ENCODE measurements around the gene CLDN10.

CLDN10 gene

GRCh38 chr13:95603887-95604555 is 51.5 kb downstream of the CLDN10 start:
- DNase-seq = no peak

- no peak for DNase-seq
These were observed 52.0 kb downstream of the CLDN10 start for GRCh38 chr13:95604556-95604915.

- no peak for DNase-seq
These were observed 53.1 kb downstream of the CLDN10 start for GRCh38 chr13:95605448-95606125.

GRCh38 chr13:95607366-95607765 is 54.8 kb downstream of the CLDN10 start:
- DNase-seq = no peak

- DNase-seq = no peak
These were observed 56.3 kb downstream of the CLDN10 start for GRCh38 chr13:95608640-95609323.

DNA sequence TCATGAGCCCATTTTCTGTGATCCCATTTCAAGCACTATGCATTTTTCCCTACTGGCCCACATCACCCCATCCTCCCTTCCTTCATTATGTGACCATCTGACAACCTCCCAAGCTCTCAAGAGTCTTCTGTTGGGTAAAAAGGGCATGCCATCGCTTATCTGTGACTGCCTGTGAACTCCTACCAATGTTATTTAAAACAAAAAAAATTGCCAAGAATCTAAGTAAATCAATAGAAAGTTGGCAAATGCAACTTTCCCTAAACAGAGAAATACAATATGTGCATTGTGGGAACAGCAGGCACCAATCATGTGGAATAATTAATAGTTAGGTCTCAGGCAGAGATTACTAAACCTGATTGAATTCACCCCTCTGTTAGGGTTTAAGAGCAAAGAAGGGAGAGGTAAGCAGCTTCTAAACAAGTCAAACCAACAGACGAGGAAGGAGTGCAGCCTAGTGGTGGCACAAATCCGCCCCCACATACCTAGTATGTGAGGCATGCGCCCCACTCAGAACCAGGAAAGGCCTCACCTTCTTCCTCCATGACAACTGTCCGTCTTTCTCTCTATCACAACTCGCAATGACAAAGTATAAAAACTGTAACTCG is 62.2 kb downstream of the CLDN10 start:
- DNase-seq = no peak

GRCh38 chr13:95615539-95615938 is 63.0 kb downstream of the CLDN10 start:
- no peak for DNase-seq

DNA sequence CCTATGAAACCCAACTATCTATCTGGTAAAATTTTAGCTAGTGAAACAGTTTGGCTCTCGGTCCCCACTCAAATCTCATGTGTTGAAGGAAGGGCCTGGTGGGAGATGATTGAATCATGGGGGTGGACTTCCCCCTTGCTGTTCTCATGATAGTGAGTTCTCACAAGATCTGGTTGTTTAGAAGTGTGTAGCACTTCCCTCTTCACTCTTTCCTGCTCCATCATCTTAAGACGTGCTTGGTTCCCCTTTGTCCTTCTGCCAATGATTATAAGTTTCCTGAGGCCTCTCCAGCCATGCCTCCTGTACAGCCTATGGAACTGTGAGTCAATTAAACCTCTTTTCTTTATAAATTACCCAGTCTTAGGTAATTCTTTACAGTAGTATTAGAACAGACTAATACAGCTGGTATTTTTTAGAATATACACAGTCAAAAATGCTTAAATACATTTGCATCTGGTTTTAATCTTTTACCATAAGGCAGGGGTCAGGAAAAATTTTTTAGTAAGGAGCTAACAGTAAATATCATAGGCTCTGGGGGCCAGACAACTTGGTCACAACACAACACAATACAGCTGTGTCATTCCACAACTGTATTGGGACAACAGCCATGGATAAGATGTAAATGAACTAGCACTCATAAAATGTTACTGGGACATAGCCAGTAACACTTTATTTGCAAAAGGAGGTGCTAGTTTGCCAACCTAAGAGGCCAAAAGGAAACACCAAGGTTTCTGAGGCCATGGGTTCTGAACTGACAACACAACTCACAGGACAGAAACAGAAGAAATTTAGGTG is 67.7 kb downstream of the CLDN10 start:
- DNase-seq = no peak

DNA sequence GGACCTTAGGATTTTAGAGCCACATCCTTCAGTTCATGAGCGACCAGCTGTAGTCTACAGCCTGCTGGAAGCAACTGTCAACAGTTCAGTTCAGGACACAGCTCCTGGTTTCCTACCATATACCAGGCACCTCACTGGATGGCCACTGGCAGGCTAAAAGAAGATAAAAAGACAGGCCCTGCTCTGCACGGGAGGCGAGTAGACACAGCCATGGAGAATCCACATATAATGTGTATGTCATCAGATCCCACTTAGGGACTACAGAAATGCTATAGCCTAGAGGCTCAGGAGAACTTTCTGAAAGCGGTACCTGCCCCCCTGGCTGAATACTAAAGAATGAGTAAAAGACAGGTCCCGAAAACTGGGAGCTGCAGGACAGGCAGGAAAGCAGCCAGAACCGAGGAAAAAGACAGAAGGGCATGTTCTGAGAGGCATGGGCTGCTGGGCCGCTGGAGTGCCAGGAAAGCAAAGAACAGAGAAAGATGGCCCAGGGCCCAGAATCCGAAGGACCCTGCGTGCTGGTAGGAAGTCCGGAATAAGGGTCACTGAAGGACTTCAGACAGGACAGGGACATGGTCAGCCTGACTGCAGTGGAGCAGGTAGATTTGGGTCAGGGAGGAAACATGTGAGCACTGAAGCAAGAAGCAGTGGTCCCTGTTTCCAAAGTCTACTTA is 68.4 kb downstream of the CLDN10 start:
- no peak for DNase-seq

- DNase-seq = no peak
These were observed 70.6 kb downstream of the CLDN10 start for GRCh38 chr13:95623141-95623540.

DNA sequence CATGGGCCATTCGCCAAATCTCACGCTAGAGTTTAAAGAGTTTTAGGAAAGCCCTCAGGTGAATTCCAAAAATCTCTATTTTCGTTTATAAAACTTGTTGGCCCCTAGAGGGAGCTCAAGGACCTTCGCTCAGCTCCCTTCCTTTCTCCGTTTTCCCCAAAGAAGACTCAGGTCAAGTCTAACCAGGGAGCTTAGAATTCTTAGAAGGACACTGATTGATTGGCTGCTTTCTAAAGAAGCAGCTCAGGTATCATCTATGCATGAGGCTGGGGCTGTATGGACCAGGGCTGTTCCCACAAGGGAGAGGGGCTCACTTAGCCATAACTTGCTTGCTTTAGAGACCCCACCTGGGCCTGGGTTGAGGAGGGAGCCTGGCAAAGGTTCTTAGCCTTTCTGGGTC is 71.5 kb downstream of the CLDN10 start:
- DNase-seq = peak in 2 of 5 experiments; percentile 3 to 55

DNA sequence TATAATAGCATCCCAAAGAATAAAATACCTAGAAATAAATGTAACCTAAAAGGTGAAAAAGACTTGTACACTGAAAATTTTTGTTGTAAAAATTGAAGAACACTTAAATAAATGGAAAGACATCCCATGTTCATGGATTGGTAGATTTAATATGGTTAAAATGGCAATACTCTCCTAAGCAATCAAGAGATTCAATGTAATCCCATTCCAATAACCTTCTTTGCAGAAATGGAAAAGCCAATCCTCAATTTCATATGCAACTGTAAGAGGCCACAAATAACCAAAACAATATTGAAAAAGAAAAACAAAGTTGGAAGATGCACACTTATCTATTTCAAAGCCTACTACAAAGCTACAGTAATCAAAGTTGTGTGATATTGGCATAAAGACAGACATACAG is 74.2 kb downstream of the CLDN10 start:
- no peak for DNase-seq

DNA sequence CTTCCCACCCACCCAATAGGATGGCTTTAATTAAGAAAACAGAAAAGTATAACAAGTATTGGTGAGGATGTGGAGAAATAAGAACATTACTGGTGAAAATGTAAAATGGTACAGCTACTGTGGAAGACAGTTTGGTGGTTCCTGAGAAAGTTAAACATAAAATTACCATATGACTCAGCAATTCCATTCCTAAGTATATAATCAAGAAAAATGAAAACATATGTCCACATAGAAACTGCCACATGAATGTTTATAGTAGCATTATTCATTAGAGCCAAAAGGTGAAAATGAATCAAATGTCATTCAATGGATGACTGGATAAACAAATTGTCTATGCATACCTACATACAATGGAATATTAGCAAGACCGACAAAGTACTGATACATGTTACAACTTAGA is 75.1 kb downstream of the CLDN10 start:
- DNase-seq = no peak

DNA sequence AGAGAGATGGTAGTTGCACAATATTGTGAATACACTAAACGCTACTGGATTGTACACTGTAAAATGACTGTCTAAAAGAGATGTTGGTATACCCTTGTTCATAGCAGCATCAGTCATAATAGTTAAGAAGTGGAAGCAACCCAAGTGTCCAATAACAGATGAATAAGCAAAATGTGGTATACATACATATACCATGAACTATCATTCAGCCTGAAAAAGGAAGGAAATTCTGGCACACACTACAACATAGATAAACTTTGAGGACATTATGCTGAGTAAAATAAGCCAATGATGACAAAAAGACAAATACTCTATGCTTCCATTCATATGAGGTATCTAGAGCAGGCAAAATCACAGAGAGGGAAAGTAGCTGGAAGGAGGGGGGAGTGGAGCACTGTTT is 76.0 kb downstream of the CLDN10 start:
- no peak for DNase-seq

DNA sequence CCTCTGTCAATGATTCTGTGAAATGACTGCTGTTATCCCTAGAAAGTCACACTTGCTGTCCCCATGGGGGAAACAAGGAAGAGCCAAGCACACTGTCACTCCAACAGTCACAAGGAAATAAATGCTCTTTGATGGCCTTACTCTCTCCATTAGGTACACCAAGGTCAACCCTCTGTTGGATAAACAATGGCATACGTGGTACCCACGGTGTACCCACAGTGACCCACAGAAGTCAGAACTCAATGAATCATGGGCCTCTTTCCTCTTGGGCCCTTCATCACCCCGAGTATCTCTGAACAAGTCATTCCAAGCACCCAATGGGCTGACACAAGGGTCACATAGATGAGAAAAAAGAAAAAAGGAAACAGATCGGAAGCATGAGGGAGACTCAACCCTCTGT is 76.6 kb downstream of the CLDN10 start:
- no peak for DNase-seq
